Measurements from ENCODE around the gene CCDC112.
A peak's percentile ranks its signal among the peaks of the same experiment; 100 is the strongest.

The CCDC112 gene

GRCh38 chr5:115263078-115263380 is 33.4 kb downstream of the CCDC112 start:
- peak overlapping the region; percentile 64 for H3K4me3 ChIP-seq (replicated peaks; ENCODE audit: insufficient read depth, low read length)
- no peak for DNase-seq (ENCODE audit: low read depth in 1 of 2, low spot score in 1 of 2)
- H3K27ac ChIP-seq (replicated peaks), result peak overlapping the region; percentile 94
- TF ChIP-seq POLR2AphosphoS5 (IDR thresholded peaks at IDR 0.05; ENCODE audit: low read depth) (no peak), GABPA (IDR thresholded peaks at IDR 0.05; ENCODE audit: low read depth) (no peak), CTCF (IDR thresholded peaks at IDR 0.05; ENCODE audit: insufficient read depth, low read length) (no peak), SPI1 (IDR thresholded peaks at IDR 0.05; ENCODE audit: borderline replicate concordance, low read depth) (no peak)
- TF ChIP-seq, protein P1, sequence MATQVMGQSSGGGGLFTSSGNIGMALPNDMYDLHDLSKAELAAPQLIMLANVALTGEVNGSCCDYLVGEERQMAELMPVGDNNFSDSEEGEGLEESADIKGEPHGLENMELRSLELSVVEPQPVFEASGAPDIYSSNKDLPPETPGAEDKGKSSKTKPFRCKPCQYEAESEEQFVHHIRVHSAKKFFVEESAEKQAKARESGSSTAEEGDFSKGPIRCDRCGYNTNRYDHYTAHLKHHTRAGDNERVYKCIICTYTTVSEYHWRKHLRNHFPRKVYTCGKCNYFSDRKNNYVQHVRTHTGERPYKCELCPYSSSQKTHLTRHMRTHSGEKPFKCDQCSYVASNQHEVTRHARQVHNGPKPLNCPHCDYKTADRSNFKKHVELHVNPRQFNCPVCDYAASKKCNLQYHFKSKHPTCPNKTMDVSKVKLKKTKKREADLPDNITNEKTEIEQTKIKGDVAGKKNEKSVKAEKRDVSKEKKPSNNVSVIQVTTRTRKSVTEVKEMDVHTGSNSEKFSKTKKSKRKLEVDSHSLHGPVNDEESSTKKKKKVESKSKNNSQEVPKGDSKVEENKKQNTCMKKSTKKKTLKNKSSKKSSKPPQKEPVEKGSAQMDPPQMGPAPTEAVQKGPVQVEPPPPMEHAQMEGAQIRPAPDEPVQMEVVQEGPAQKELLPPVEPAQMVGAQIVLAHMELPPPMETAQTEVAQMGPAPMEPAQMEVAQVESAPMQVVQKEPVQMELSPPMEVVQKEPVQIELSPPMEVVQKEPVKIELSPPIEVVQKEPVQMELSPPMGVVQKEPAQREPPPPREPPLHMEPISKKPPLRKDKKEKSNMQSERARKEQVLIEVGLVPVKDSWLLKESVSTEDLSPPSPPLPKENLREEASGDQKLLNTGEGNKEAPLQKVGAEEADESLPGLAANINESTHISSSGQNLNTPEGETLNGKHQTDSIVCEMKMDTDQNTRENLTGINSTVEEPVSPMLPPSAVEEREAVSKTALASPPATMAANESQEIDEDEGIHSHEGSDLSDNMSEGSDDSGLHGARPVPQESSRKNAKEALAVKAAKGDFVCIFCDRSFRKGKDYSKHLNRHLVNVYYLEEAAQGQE (IDR thresholded peaks at IDR 0.05; ENCODE audit: insufficient replicate concordance, low read depth), result no peak
- no peaks in the 10 kb centered on the region for H3K27me3 ChIP-seq (ENCODE audit: insufficient read depth, poor library complexity, severe bottlenecking)

DNA sequence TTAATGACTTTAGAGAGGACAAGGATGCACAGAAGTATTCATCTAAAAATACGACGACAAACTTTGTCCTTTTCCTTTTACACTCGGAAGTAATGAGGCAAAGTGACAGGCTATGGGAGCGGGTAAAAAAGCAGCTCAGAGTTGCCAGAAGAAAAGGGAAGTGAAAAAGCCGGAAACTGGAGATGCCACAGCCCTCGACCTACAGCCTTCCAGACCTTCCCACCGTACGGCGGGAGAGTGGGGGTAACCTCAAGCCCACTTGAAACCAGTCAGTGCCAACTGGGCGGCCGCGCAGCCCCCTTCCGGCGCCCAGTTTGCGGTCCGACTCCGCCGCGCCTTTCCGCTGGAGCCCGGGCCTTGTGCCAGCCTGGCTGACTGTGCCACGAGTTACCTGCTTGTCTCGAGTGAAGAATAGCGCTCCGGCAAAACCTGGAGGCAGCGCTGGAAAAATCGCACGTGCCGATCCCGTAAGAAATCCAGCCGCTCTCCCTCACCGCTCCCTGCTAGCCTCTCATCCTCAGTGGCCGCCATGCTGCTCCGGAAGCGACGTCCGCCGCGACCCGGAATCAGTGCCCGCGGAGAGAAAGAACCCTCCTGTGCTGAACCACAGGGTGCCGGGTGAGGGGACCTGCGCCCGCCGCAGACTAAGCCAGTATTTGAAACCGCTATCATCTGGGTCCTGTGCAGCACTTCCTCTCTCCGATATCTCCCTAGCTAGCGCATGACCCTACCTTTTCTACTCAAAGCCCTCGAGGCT is 34.0 kb downstream of the CCDC112 start, which contains the start of gene PGGT1B:
Gene PGGT1B, minus strand, starts transcription at position 557 of the 757 bp plus-strand sequence. Its CDS starts 26 bp downstream, at position 531.
- Histone ChIP-seq H3K27ac (replicated peaks) (peak within 1 kb of the TSS; percentile 94), H3K4me3 (replicated peaks; ENCODE audit: insufficient read depth, low read length) (peak within 1 kb of the TSS; percentile 64), H3K27me3 (ENCODE audit: insufficient read depth, poor library complexity, severe bottlenecking) (no peaks in the 10 kb centered on the region)
- TF ChIP-seq, protein P1 (IDR thresholded peaks at IDR 0.05; ENCODE audit: insufficient replicate concordance, low read depth), result peak; percentile 18
- TF ChIP-seq SPI1 (IDR thresholded peaks at IDR 0.05; ENCODE audit: borderline replicate concordance, low read depth) (peak; percentile 91), POLR2AphosphoS5 (IDR thresholded peaks at IDR 0.05; ENCODE audit: low read depth) (peak; percentile 78), CTCF (IDR thresholded peaks at IDR 0.05; ENCODE audit: insufficient read depth, low read length) (no peak), GABPA (IDR thresholded peaks at IDR 0.05; ENCODE audit: low read depth) (peak; percentile 90)
- DNase-seq (ENCODE audit: low read depth in 1 of 2, low spot score in 1 of 2), result peak; percentile 28 to 76

DNA sequence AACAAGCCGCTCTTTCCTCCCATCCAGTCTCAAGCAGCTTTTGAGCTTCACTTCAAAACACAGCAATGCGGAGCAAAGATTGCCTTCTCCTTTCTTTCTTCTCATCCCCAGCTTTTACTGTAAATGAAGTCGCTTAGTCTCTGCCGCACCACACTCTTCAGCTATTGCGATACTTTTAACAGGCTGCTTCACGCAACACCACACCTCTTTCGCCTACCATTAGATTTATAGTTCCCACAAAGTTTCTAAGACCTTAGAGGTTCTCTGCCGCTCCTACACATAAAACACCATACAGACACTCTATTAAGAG is 34.5 kb downstream of the CCDC112 start:
- peak overlapping the region; percentile 94 for H3K27ac ChIP-seq (replicated peaks)
- H3K4me3 ChIP-seq (replicated peaks; ENCODE audit: insufficient read depth, low read length), result peak overlapping the region; percentile 64
- TF ChIP-seq, protein P1 (IDR thresholded peaks at IDR 0.05; ENCODE audit: insufficient replicate concordance, low read depth), result no peak
- TF ChIP-seq POLR2AphosphoS5 (IDR thresholded peaks at IDR 0.05; ENCODE audit: low read depth), result no peak
- no peak for TF ChIP-seq GABPA (IDR thresholded peaks at IDR 0.05; ENCODE audit: low read depth)
- no peak for TF ChIP-seq CTCF (IDR thresholded peaks at IDR 0.05; ENCODE audit: insufficient read depth, low read length)
- TF ChIP-seq SPI1 (IDR thresholded peaks at IDR 0.05; ENCODE audit: borderline replicate concordance, low read depth), result no peak
- no peaks in the 10 kb centered on the region for H3K27me3 ChIP-seq (ENCODE audit: insufficient read depth, poor library complexity, severe bottlenecking)
- peak in 1 of 2 experiments; percentile 16 for DNase-seq (ENCODE audit: low read depth in 1 of 2, low spot score in 1 of 2)
